Common myeloid progenitor, CD34-positive (primary cell): Measurements from ENCODE around the gene ADAMTSL2.

ENCODE experiments used
- CTCF ChIA-PET: fragments of 350-600 bp; sonication (Branson Sonifier 250); formaldehyde crosslinking; loops from one replicate; lab custom pipeline; 2021; ENCODE audit warnings: antibody characterized with exemption; lab: Charles Lee
- POLR2A ChIA-PET: fragments of 350-600 bp; sonication (Branson Sonifier 250); formaldehyde crosslinking; loops from one replicate; lab custom pipeline; 2021; ENCODE audit warnings: antibody characterized with exemption; lab: Charles Lee
- DNase-seq, 3 donors: peaks; one replicate each; pipeline versions ENCODE4 v3.0.0 to v3.0.0-alpha.2; 2013
- H3K27ac ChIP-seq, 2 experiments: 1 replicate in 1 of 2; 2 replicates in 1 of 2; pipeline ENCODE4 v1.7.0; 2013; ENCODE audit warnings: inconsistent platforms in 2 of 2, low read length in 2 of 2, mild to moderate bottlenecking in 2 of 2, low read depth in 1 of 2, moderate library complexity in 1 of 2; ENCODE audit not compliant: severe bottlenecking in 2 of 2, insufficient read depth in 1 of 2, poor library complexity in 1 of 2
- H3K27me3 ChIP-seq, 5 experiments: replicated peaks in 2 of 5; 1 replicate in 3 of 5; 2 replicates in 2 of 5; pipeline versions ENCODE4 v1.6.1 to v1.7.0; 2013; ENCODE audit warnings: low read length in 4 of 5, mild to moderate bottlenecking in 2 of 5, moderate library complexity in 2 of 5, inconsistent platforms in 1 of 5; ENCODE audit not compliant: insufficient read depth in 5 of 5, control insufficient read depth in 4 of 5
- H3K36me3 ChIP-seq, 4 experiments: 1 replicate in 2 of 4; 2 replicates in 2 of 4; pipeline versions ENCODE4 v1.6.1 to v1.7.0; 2013; ENCODE audit warnings: low read length in 3 of 4, control low read depth in 1 of 4, mild to moderate bottlenecking in 1 of 4; ENCODE audit not compliant: control insufficient read depth in 4 of 4, insufficient read depth in 4 of 4
- H3K4me1 ChIP-seq, 4 experiments: 1 replicate in 3 of 4; 2 replicates in 1 of 4; pipeline versions ENCODE4 v1.6.1 to v1.7.1; 2013; ENCODE audit warnings: low read length in 3 of 4, mild to moderate bottlenecking in 3 of 4, control low read depth in 1 of 4, inconsistent platforms in 1 of 4, moderate library complexity in 1 of 4; ENCODE audit not compliant: control insufficient read depth in 4 of 4, insufficient read depth in 4 of 4; ENCODE audit errors: control extremely low read depth in 1 of 4
- H3K4me3 ChIP-seq, 7 experiments: 1 replicate in 4 of 7; 2 replicates in 3 of 7; pipeline versions ENCODE4 v1.5.1 to v1.7.0; 2013; ENCODE audit warnings: mild to moderate bottlenecking in 7 of 7, low read length in 6 of 7, moderate library complexity in 6 of 7, inconsistent platforms in 2 of 7, low read depth in 2 of 7, control low read depth in 1 of 7; ENCODE audit not compliant: insufficient read depth in 4 of 7, control insufficient read depth in 1 of 7; ENCODE audit errors: extremely low read depth in 1 of 7
- H3K9me3 ChIP-seq, 5 experiments: 1 replicate in 4 of 5; 2 replicates in 1 of 5; pipeline versions ENCODE4 v1.6.1 to v1.7.1; 2013; ENCODE audit warnings: low read length in 4 of 5, mild to moderate bottlenecking in 2 of 5, inconsistent platforms in 1 of 5, low read depth in 1 of 5, moderate library complexity in 1 of 5; ENCODE audit not compliant: control insufficient read depth in 4 of 5, insufficient read depth in 2 of 5; ENCODE audit errors: control extremely low read depth in 1 of 5
- WGBS: methylation state at CpG from one replicate; pipeline ENCODE4 v1.1.5; 2013; ENCODE audit not compliant: insufficient coverage; 5-methylcytosine and 5-hydroxymethylcytosine counted together

ADAMTSL2 gene

DNA sequence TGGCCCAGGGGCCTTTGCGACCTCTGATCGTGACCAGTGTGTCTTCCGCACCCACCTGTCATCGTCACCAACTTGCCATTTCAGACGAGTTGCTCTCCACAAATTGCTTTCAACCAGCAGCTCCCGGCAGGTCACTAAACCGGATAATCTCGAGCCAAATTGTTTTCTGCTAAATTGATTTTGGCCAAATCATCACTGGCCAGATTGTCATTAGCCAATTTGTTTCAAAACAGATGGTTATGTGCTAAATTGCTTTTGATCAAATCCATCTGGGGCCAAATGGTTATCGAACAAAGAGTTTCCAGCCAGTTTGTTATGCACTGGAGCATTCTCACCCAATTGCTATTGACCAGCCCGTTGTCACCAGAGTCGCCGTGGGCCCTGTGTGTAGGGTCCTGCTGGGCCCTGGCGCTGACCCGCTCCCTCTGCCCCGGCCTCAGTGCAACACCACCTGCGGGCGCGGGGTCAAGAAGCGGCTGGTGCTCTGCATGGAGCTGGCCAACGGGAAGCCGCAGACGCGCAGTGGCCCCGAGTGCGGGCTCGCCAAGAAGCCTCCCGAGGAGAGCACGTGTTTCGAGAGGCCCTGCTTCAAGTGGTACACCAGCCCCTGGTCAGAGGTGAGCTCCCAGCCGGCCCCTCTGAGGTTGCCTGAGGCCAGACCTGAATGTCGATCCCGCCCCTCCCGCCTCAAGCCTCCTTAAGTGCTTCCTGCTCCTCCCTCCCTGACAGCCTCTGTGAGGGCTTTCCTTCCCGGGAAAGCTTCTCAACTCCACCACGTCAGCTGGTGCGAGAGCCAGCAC lies 35.6 kb downstream of the ADAMTSL2 start:
- H3K27ac ChIP-seq, result no peak overlapping the region
- H3K27me3 ChIP-seq, result peaks cover 0 to 34% (median 0%) of the 10 kb centered on the region in 5 experiments
- DNase-seq, result no peak
- POLR2A ChIA-PET, result no interaction called here
- H3K9me3 ChIP-seq, result no peaks in the 10 kb centered on the region
- no peak overlapping the region for H3K4me3 ChIP-seq
- H3K4me1 ChIP-seq, result peaks cover 0 to 5% (median 1%) of the 10 kb centered on the region in 4 experiments
- WGBS, result 66% methylated on average over 36 of the region's 36 CpGs
- H3K36me3 ChIP-seq, result no peaks in the 10 kb centered on the region
- CTCF ChIA-PET, result no interaction called here

DNA sequence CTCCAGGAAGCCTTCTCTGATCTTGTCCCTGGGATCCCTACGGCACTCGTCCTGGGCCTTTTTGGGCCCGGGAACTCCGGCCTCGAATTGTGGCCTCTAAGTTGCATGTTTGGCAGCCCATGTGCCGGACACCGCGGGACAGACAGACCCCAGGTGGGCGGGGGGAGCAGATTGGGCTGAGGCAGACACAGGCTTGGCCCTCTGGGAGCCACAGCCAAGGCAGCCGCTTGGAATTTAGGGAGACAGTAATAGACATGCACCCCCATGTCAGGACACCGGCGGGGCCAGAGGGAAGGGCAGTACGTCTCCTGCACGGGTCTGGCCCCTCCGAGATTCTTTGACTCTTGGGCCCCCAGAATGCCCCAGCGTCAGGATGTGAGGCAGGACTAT lies 36.2 kb downstream of the ADAMTSL2 start:
- 87% methylated on average over 13 of the region's 16 CpGs for WGBS
- POLR2A ChIA-PET, result no interaction called here
- H3K27me3 ChIP-seq, result peaks cover 0 to 33% (median 0%) of the 10 kb centered on the region in 5 experiments
- no peaks in the 10 kb centered on the region for H3K9me3 ChIP-seq
- H3K36me3 ChIP-seq, result no peaks in the 10 kb centered on the region
- peaks cover 0 to 6% (median 1%) of the 10 kb centered on the region in 4 experiments for H3K4me1 ChIP-seq
- CTCF ChIA-PET, result no interaction called here
- H3K4me3 ChIP-seq, result no peak overlapping the region
- no peak for DNase-seq
- H3K27ac ChIP-seq, result no peak overlapping the region

DNA sequence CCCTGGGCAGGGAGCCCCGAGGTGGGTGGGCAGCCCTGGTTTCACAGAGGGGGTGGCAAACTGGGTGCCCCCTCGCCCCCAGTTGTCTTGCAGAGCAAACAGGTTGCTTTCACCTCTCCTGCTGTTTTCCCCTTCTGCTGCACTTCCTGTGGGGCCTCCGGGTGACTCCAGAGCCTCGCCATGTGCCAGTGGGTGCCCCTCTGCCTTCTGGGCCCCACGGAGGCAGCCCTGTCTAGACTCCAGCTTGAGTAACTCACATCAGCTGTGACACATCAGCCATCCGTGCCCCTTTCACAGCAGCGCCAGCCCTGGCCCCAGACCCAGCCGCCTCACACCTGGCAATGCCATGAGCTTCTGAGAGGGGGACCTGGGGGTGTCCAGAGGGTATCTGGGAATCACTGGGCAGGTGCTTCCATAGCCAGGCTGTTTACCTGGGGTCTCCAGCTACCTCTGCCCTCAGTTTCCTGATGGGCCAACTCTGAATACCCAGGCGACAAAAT lies 36.9 kb downstream of the ADAMTSL2 start:
- Histone ChIP-seq H3K27ac (no peak overlapping the region), H3K27me3 (peaks cover 0 to 39% (median 2%) of the 10 kb centered on the region in 5 experiments), H3K4me3 (no peak overlapping the region), H3K36me3 (no peaks in the 10 kb centered on the region), H3K9me3 (no peaks in the 10 kb centered on the region), H3K4me1 (peaks cover 0 to 12% (median 5%) of the 10 kb centered on the region in 4 experiments)
- 67% methylated on average over 6 of the region's 9 CpGs for WGBS
- no peak for DNase-seq
- CTCF ChIA-PET, result no interaction called here
- POLR2A ChIA-PET, result no interaction called here

DNA sequence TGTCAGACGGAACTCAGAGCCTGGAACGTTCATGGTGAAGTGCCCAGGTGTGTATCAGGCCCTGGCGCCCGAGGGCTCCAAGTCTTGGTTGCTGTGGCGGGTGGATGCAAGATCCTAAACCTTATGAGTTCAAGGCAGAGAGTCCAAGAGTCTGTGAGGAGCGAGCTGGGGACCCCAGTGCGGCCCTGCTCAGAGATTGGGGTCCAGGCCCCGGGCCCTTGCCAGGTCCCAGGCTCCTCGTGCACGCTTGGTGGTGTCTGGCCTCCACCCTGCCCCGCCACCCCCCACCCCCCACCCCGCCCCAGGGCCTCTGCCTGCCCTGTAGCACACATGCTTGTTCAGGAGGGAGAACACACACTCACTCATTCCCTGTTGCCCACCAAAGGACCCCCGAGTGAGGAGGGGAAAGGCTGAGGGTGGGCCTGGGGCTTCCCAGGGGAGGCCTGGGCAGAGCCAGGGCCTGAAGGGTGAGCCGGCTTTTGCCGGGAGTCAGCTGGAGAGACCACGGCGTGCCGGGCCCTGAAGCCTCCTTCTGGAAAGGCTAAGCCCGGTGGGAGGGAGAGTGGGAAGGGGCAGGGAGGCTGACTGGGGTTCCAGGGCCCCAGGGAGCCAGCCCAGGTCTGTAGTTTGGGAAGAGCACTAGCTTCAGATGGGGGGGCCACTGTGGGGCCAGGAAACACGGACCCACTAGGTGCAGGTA lies 37.5 kb downstream of the ADAMTSL2 start:
- ChIA-PET CTCF (no interaction called here), POLR2A (no interaction called here)
- DNase-seq, result no peak
- no peak overlapping the region for H3K4me3 ChIP-seq
- H3K27me3 ChIP-seq, result peaks cover 0 to 43% (median 2%) of the 10 kb centered on the region in 5 experiments
- no peaks in the 10 kb centered on the region for H3K9me3 ChIP-seq
- peaks cover 0 to 18% (median 9%) of the 10 kb centered on the region in 4 experiments for H3K4me1 ChIP-seq
- H3K36me3 ChIP-seq, result no peaks in the 10 kb centered on the region
- H3K27ac ChIP-seq, result no peak overlapping the region
- 100% methylated on average over 8 of the region's 20 CpGs for WGBS

- Histone ChIP-seq H3K4me1 (peaks cover 0 to 18% (median 10%) of the 10 kb centered on the region in 4 experiments), H3K9me3 (no peaks in the 10 kb centered on the region), H3K36me3 (no peaks in the 10 kb centered on the region), H3K27me3 (peaks cover 0 to 49% (median 2%) of the 10 kb centered on the region in 5 experiments), H3K27ac (no peak overlapping the region), H3K4me3 (no peak overlapping the region)
- POLR2A ChIA-PET, result interaction anchor here (0.5 kb wide), 1 partner anchor 715 kb away, joined by 3 read pairs; no protein-coding TSS in a partner anchor
- WGBS, result 97% methylated on average over 13 of the region's 15 CpGs
- no peak for DNase-seq
- CTCF ChIA-PET, result no interaction called here
Measured at GRCh38 chr9:133572821-133573361, 38.4 kb downstream of the ADAMTSL2 start.

- Histone ChIP-seq H3K4me1 (peaks cover 0 to 22% (median 12%) of the 10 kb centered on the region in 4 experiments), H3K9me3 (no peaks in the 10 kb centered on the region), H3K4me3 (no peak overlapping the region), H3K27ac (no peak overlapping the region), H3K36me3 (no peaks in the 10 kb centered on the region), H3K27me3 (peaks cover 0 to 57% (median 4%) of the 10 kb centered on the region in 5 experiments)
- ChIA-PET POLR2A (no interaction called here), CTCF (no interaction called here)
- WGBS, result 98% methylated on average over 19 of the region's 21 CpGs
- no peak for DNase-seq
Measured at GRCh38 chr9:133573791-133574515, 39.4 kb downstream of the ADAMTSL2 start.
